CD4-positive, alpha-beta T cell treated with Interleukin-1 beta for 1 hour (primary cell): ENCODE measurements around the gene NPFFR2.
"Not testable (repeated sequence)": the region's sequence is repeated elsewhere in the genome, so short reads cannot be mapped to it uniquely, and the experiment has no call there.

Experiments
- DNase-seq, 2 donors: peaks; one replicate each; pipeline ENCODE4 v3.0.0-alpha.2; 2020 to 2022

The NPFFR2 gene

GRCh38 chr4:72031868-72032608, at the start of gene NPFFR2:
Gene NPFFR2, plus strand, starts transcription at chr4:72032000. Its CDS starts 96,592 bp downstream, at chr4:72128592.
- no peak for DNase-seq

GRCh38 chr4:71992571-71993312, 39.1 kb upstream of the NPFFR2 start:
- DNase-seq: no peak

GRCh38 chr4:71994559-71994958, 37.2 kb upstream of the NPFFR2 start:
- DNase-seq: no peak

- no peak for DNase-seq
Measured at GRCh38 chr4:71995297-71995696, 36.5 kb upstream of the NPFFR2 start.

GRCh38 chr4:72006586-72006985, 25.2 kb upstream of the NPFFR2 start:
- no peak for DNase-seq

GRCh38 chr4:72011906-72012305, 19.9 kb upstream of the NPFFR2 start:
- DNase-seq: no peak

GRCh38 chr4:72016011-72016410, 15.8 kb upstream of the NPFFR2 start:
- no peak for DNase-seq

- DNase-seq: no peak
Measured at GRCh38 chr4:72019688-72020087, 12.1 kb upstream of the NPFFR2 start.

- no peak for DNase-seq
Measured at GRCh38 chr4:72022553-72022952, 9.2 kb upstream of the NPFFR2 start.

- DNase-seq: no peak
Measured at GRCh38 chr4:72055566-72055965, 23.8 kb downstream of the NPFFR2 start.

- DNase-seq: no peak
Measured at GRCh38 chr4:72063726-72064125, 31.9 kb downstream of the NPFFR2 start.

GRCh38 chr4:72067051-72067450, 35.3 kb downstream of the NPFFR2 start:
- DNase-seq: no peak

GRCh38 chr4:72073816-72074215, 42.0 kb downstream of the NPFFR2 start:
- no peak for DNase-seq

GRCh38 chr4:72076562-72076961, 44.8 kb downstream of the NPFFR2 start:
- no peak for DNase-seq

- DNase-seq: no peak
Measured at GRCh38 chr4:72077346-72077745, 45.5 kb downstream of the NPFFR2 start.

- no peak for DNase-seq
Measured at GRCh38 chr4:72084587-72085011, 52.8 kb downstream of the NPFFR2 start.

- not testable (repeated sequence) for DNase-seq
Measured at GRCh38 chr4:72090606-72091005, 58.8 kb downstream of the NPFFR2 start.

- no peak for DNase-seq
Measured at GRCh38 chr4:72094059-72094797, 62.4 kb downstream of the NPFFR2 start.

GRCh38 chr4:72107456-72107855, 75.7 kb downstream of the NPFFR2 start:
- DNase-seq: no peak

GRCh38 chr4:72109364-72109763, 77.6 kb downstream of the NPFFR2 start:
- no peak for DNase-seq

- no peak for DNase-seq
Measured at GRCh38 chr4:72109959-72110497, 78.2 kb downstream of the NPFFR2 start.

GRCh38 chr4:72110886-72111285, 79.1 kb downstream of the NPFFR2 start:
- no peak for DNase-seq

- DNase-seq: no peak
Measured at GRCh38 chr4:72111863-72112262, 80.1 kb downstream of the NPFFR2 start.
